ENCODE data around the gene ZNF280A. TPM values are rescaled to one million over a fixed set of nuclear protein-coding genes. Genes with fewer than 3 reads are reported as not detected.

ZNF280A gene
- total RNA-seq, 1 experiment from 2014 or later = 0.10 TPM

- H3K4me3 ChIP-seq (ENCODE audit: low read depth in 2 of 2, low read length in 2 of 2) = no peak overlapping the region
- DNase-seq (ENCODE audit: low read depth, low spot score) = no peak
- ChIA-PET CTCF (no interaction called here), POLR2A (no interaction called here)
- H3K36me3 ChIP-seq (ENCODE audit: control insufficient read depth, insufficient read depth, low read length) = no peaks in the 10 kb centered on the region
- no peak for ATAC-seq
- no peaks in the 10 kb centered on the region for H3K9me3 ChIP-seq (ENCODE audit: control insufficient read depth, insufficient read depth, low read depth, low read length)
- H3K4me1 ChIP-seq (ENCODE audit: control insufficient read depth, insufficient read depth, low read length) = no peaks in the 10 kb centered on the region
- in situ Hi-C loops (cut with HindIII; ENCODE audit: low pct_unique_long_range_greater_than_20kb, low sequenced_read_pairs) = no loop called here
- no peak overlapping the region for H3K27ac ChIP-seq (ENCODE audit: low read length)
- BruUV-seq (replicated peaks) = no TSS peak
- TF ChIP-seq CTCF (IDR thresholded peaks at IDR 0.05) (no peak), REST (IDR thresholded peaks at IDR 0.05; ENCODE audit: insufficient read depth in 1 of 2, low read depth in 2 of 2, low read length in 1 of 2) (no peak), POLR2AphosphoS5 (IDR thresholded peaks at IDR 0.05; ENCODE audit: low read depth, low read length) (no peak), SIN3A (IDR thresholded peaks at IDR 0.05; ENCODE audit: borderline replicate concordance, insufficient read depth, low read depth, low read length) (no peak), TCF7L2 (IDR thresholded peaks at IDR 0.05; ENCODE audit: low read depth, low read length) (no peak)
- H3K27me3 ChIP-seq (ENCODE audit: control insufficient read depth, insufficient read depth, low read length) = no peaks in the 10 kb centered on the region
- intact Hi-C loops (cut with micrococcal nuclease; ENCODE audit: unreplicated experiment) = no loop called here
These were observed 8.7 kb upstream of the ZNF280A start for GRCh38 chr22:22528780-22529179.

- Histone ChIP-seq H3K27me3 (ENCODE audit: control insufficient read depth, insufficient read depth, low read length) (no peaks in the 10 kb centered on the region), H3K36me3 (ENCODE audit: control insufficient read depth, insufficient read depth, low read length) (no peaks in the 10 kb centered on the region), H3K9me3 (ENCODE audit: control insufficient read depth, insufficient read depth, low read depth, low read length) (no peaks in the 10 kb centered on the region), H3K4me3 (ENCODE audit: low read depth in 2 of 2, low read length in 2 of 2) (no peak overlapping the region), H3K27ac (ENCODE audit: low read length) (no peak overlapping the region), H3K4me1 (ENCODE audit: control insufficient read depth, insufficient read depth, low read length) (no peaks in the 10 kb centered on the region)
- CTCF ChIA-PET = no interaction called here
- no TSS peak for BruUV-seq (replicated peaks)
- in situ Hi-C loops (cut with HindIII; ENCODE audit: low pct_unique_long_range_greater_than_20kb, low sequenced_read_pairs) (no loop called here), intact Hi-C loops (cut with micrococcal nuclease; ENCODE audit: unreplicated experiment) (no loop called here)
- ATAC-seq (no peak), DNase-seq (ENCODE audit: low read depth, low spot score) (no peak)
- TF ChIP-seq CTCF (IDR thresholded peaks at IDR 0.05) (no peak), REST (IDR thresholded peaks at IDR 0.05; ENCODE audit: insufficient read depth in 1 of 2, low read depth in 2 of 2, low read length in 1 of 2) (no peak), TCF7L2 (IDR thresholded peaks at IDR 0.05; ENCODE audit: low read depth, low read length) (no peak), POLR2AphosphoS5 (IDR thresholded peaks at IDR 0.05; ENCODE audit: low read depth, low read length) (no peak)
- POLR2A ChIA-PET = no interaction called here
These were observed 7.2 kb upstream of the ZNF280A start for GRCh38 chr22:22527312-22527711.

Data from Panc1 (cell line).